ENCODE results near the gene C15orf40. TPM values are rescaled to one million over a fixed set of nuclear protein-coding genes. Genes with fewer than 3 reads are reported as not detected.
"Not testable (repeated sequence)": the region's sequence is repeated elsewhere in the genome, so short reads cannot be mapped to it uniquely, and the experiment has no call there.

The C15orf40 gene
- total RNA-seq, 2 donors from 2014 or later: 12.9 to 13.9 TPM

GRCh38 chr15:83014205-83014653 is 2.8 kb upstream of the C15orf40 start:
- ATAC-seq (no peak), DNase-seq (no peak)
- H3K36me3 Mint-ChIP-seq (ENCODE audit: low read depth): peaks cover 5% of the 10 kb centered on the region
- H3K4me3 Mint-ChIP-seq: no peak overlapping the region
- H3K27me3 Mint-ChIP-seq: no peaks in the 10 kb centered on the region
- H3K4me1 Mint-ChIP-seq: peaks cover 36% of the 10 kb centered on the region
- H3K9me3 ChIP-seq (ENCODE audit: control insufficient read depth, low read length, poor library complexity, severe bottlenecking): no peaks in the 10 kb centered on the region
- H3K27ac Mint-ChIP-seq: peak overlapping the region; percentile 79

GRCh38 chr15:83012636-83013035 is 1.2 kb upstream of the C15orf40 start:
- Mint-ChIP-seq H3K36me3 (ENCODE audit: low read depth) (peaks cover 5% of the 10 kb centered on the region), H3K4me3 (peak overlapping the region; percentile 99), H3K27me3 (no peaks in the 10 kb centered on the region), H3K27ac (no peak overlapping the region), H3K4me1 (peaks cover 36% of the 10 kb centered on the region)
- ATAC-seq (no peak), DNase-seq (no peak)
- H3K9me3 ChIP-seq (ENCODE audit: control insufficient read depth, low read length, poor library complexity, severe bottlenecking): no peaks in the 10 kb centered on the region

- DNase-seq (no peak), ATAC-seq (no peak)
- peaks cover 38% of the 10 kb centered on the region for H3K4me1 Mint-ChIP-seq
- H3K9me3 ChIP-seq (ENCODE audit: control insufficient read depth, low read length, poor library complexity, severe bottlenecking): no peaks in the 10 kb centered on the region
- peak overlapping the region; percentile 87 for H3K27ac Mint-ChIP-seq
- H3K36me3 Mint-ChIP-seq (ENCODE audit: low read depth): peaks cover 7% of the 10 kb centered on the region
- H3K27me3 Mint-ChIP-seq: no peaks in the 10 kb centered on the region
- peak overlapping the region; percentile 99 for H3K4me3 Mint-ChIP-seq
These were observed 612 bp upstream of the C15orf40 start for GRCh38 chr15:83012076-83012426.

GRCh38 chr15:83010709-83011270 is 649 bp downstream of the C15orf40 start:
- H3K4me3 Mint-ChIP-seq: peak overlapping the region; percentile 99
- H3K9me3 ChIP-seq (ENCODE audit: control insufficient read depth, low read length, poor library complexity, severe bottlenecking): no peaks in the 10 kb centered on the region
- H3K27me3 Mint-ChIP-seq: no peaks in the 10 kb centered on the region
- H3K36me3 Mint-ChIP-seq (ENCODE audit: low read depth): peaks cover 8% of the 10 kb centered on the region
- peak; percentile 76 for ATAC-seq
- peak overlapping the region; percentile 87 for H3K27ac Mint-ChIP-seq
- peaks cover 39% of the 10 kb centered on the region for H3K4me1 Mint-ChIP-seq
- peak; percentile 20 to 67 (median 40) for DNase-seq

- peak overlapping the region; percentile 84 for H3K27ac Mint-ChIP-seq
- H3K36me3 Mint-ChIP-seq (ENCODE audit: low read depth); H3K4me3 Mint-ChIP-seq; H3K27me3 Mint-ChIP-seq; DNase-seq; H3K9me3 ChIP-seq (ENCODE audit: control insufficient read depth, low read length, poor library complexity, severe bottlenecking); H3K4me1 Mint-ChIP-seq: not testable (repeated sequence)
- peak; percentile 27 for ATAC-seq
These were observed 10.8 kb downstream of the C15orf40 start for GRCh38 chr15:83000672-83001031.

- Mint-ChIP-seq H3K36me3 (ENCODE audit: low read depth) (no peaks in the 10 kb centered on the region), H3K27me3 (no peaks in the 10 kb centered on the region), H3K27ac (peak overlapping the region; percentile 84), H3K4me1 (peaks cover 7% of the 10 kb centered on the region), H3K4me3 (peak overlapping the region; percentile 73)
- ATAC-seq: peak; percentile 93
- DNase-seq: peak in 1 of 3 donors; percentile 5
- H3K9me3 ChIP-seq (ENCODE audit: control insufficient read depth, low read length, poor library complexity, severe bottlenecking): no peaks in the 10 kb centered on the region
These were observed 11.4 kb downstream of the C15orf40 start for GRCh38 chr15:82999905-83000671.

- H3K36me3 Mint-ChIP-seq (ENCODE audit: low read depth): no peaks in the 10 kb centered on the region
- H3K4me1 Mint-ChIP-seq: peaks cover 9% of the 10 kb centered on the region
- H3K27ac Mint-ChIP-seq: peak overlapping the region; percentile 84
- no peak overlapping the region for H3K4me3 Mint-ChIP-seq
- H3K9me3 ChIP-seq (ENCODE audit: control insufficient read depth, low read length, poor library complexity, severe bottlenecking): no peaks in the 10 kb centered on the region
- H3K27me3 Mint-ChIP-seq: no peaks in the 10 kb centered on the region
- ATAC-seq (no peak), DNase-seq (no peak)
These were observed 12.0 kb downstream of the C15orf40 start for GRCh38 chr15:82999426-82999825.

GRCh38 chr15:82995938-82996337 is 15.5 kb downstream of the C15orf40 start:
- ATAC-seq (no peak), DNase-seq (no peak)
- no peak overlapping the region for H3K4me3 Mint-ChIP-seq
- peaks cover 11% of the 10 kb centered on the region for H3K4me1 Mint-ChIP-seq
- H3K27ac Mint-ChIP-seq: no peak overlapping the region
- peaks cover 2% of the 10 kb centered on the region for H3K36me3 Mint-ChIP-seq (ENCODE audit: low read depth)
- no peaks in the 10 kb centered on the region for H3K27me3 Mint-ChIP-seq
- H3K9me3 ChIP-seq (ENCODE audit: control insufficient read depth, low read length, poor library complexity, severe bottlenecking): no peaks in the 10 kb centered on the region

- H3K9me3 ChIP-seq (ENCODE audit: control insufficient read depth, low read length, poor library complexity, severe bottlenecking): no peaks in the 10 kb centered on the region
- DNase-seq: no peak
- H3K4me1 Mint-ChIP-seq: peaks cover 8% of the 10 kb centered on the region
- ATAC-seq: no peak
- H3K4me3 Mint-ChIP-seq: no peak overlapping the region
- no peaks in the 10 kb centered on the region for H3K27me3 Mint-ChIP-seq
- H3K36me3 Mint-ChIP-seq (ENCODE audit: low read depth): peaks cover 2% of the 10 kb centered on the region
- H3K27ac Mint-ChIP-seq: no peak overlapping the region
These were observed 16.4 kb downstream of the C15orf40 start for GRCh38 chr15:82995076-82995475.

- Mint-ChIP-seq H3K27ac (peak overlapping the region; percentile 34), H3K27me3 (no peaks in the 10 kb centered on the region), H3K4me3 (no peak overlapping the region), H3K36me3 (ENCODE audit: low read depth) (peaks cover 2% of the 10 kb centered on the region), H3K4me1 (peaks cover 5% of the 10 kb centered on the region)
- H3K9me3 ChIP-seq (ENCODE audit: control insufficient read depth, low read length, poor library complexity, severe bottlenecking): no peaks in the 10 kb centered on the region
- no peak for ATAC-seq
- no peak for DNase-seq
These were observed 18.3 kb downstream of the C15orf40 start for GRCh38 chr15:82993144-82993543.

GRCh38 chr15:82992436-82992998 is 18.9 kb downstream of the C15orf40 start:
- Mint-ChIP-seq H3K27me3 (no peaks in the 10 kb centered on the region), H3K36me3 (ENCODE audit: low read depth) (peaks cover 2% of the 10 kb centered on the region), H3K27ac (peak overlapping the region; percentile 34), H3K4me3 (no peak overlapping the region), H3K4me1 (peaks cover 5% of the 10 kb centered on the region)
- ATAC-seq: no peak
- no peaks in the 10 kb centered on the region for H3K9me3 ChIP-seq (ENCODE audit: control insufficient read depth, low read length, poor library complexity, severe bottlenecking)
- no peak for DNase-seq

GRCh38 chr15:82986442-82986780 is 25.0 kb downstream of the C15orf40 start:
- Mint-ChIP-seq H3K4me1 (peaks cover 16% of the 10 kb centered on the region), H3K27ac (peak overlapping the region; percentile 86), H3K27me3 (no peaks in the 10 kb centered on the region), H3K36me3 (ENCODE audit: low read depth) (peaks cover 2% of the 10 kb centered on the region), H3K4me3 (peak overlapping the region; percentile 93)
- no peaks in the 10 kb centered on the region for H3K9me3 ChIP-seq (ENCODE audit: control insufficient read depth, low read length, poor library complexity, severe bottlenecking)
- peak; percentile 51 for ATAC-seq
- DNase-seq: peak in 1 of 3 donors; percentile 19

GRCh38 chr15:82985688-82986441 is 25.6 kb downstream of the C15orf40 start, which contains the start of gene RAMAC:
RAMAC (plus strand) TSS chr15:82986210; CDS start chr15:82989019, 2,809 bp downstream.
- H3K9me3 ChIP-seq (ENCODE audit: control insufficient read depth, low read length, poor library complexity, severe bottlenecking): no peaks in the 10 kb centered on the region
- H3K36me3 Mint-ChIP-seq (ENCODE audit: low read depth): peaks cover 2% of the 10 kb centered on the region
- DNase-seq: peak; percentile 75 to 83 (median 82)
- peaks cover 16% of the 10 kb centered on the region for H3K4me1 Mint-ChIP-seq
- no peaks in the 10 kb centered on the region for H3K27me3 Mint-ChIP-seq
- peak within 1 kb of the TSS; percentile 93 for H3K4me3 Mint-ChIP-seq
- H3K27ac Mint-ChIP-seq: peak within 1 kb of the TSS; percentile 86
- peak; percentile 93 for ATAC-seq

All from T-helper 17 cell (primary cell).